ENCODE results near the gene HEG1. TPM values are rescaled to one million over a fixed set of nuclear protein-coding genes. Genes with fewer than 3 reads are reported as not detected.

HEG1 gene
- total RNA-seq, 1 experiment from 2014 or later, result 14.6 TPM

- TF ChIP-seq ZNF423 (CRISPR knock-in tag; IDR thresholded peaks at IDR 0.05) (no peak), GABPB1 (CRISPR knock-in tag; IDR thresholded peaks at IDR 0.05) (no peak), ATF2 (CRISPR knock-in tag; IDR thresholded peaks at IDR 0.05; ENCODE audit: borderline replicate concordance, low read depth) (no peak), MXD4 (CRISPR knock-in tag; IDR thresholded peaks at IDR 0.05; ENCODE audit: borderline replicate concordance) (no peak), ATF6 (CRISPR knock-in tag; IDR thresholded peaks at IDR 0.05) (no peak), HMGA2 (CRISPR knock-in tag; IDR thresholded peaks at IDR 0.05) (no peak), MAX (CRISPR knock-in tag; IDR thresholded peaks at IDR 0.05) (no peak), ZNF396 (CRISPR knock-in tag; IDR thresholded peaks at IDR 0.05; ENCODE audit: borderline replicate concordance) (no peak), ZBTB21 (CRISPR knock-in tag; IDR thresholded peaks at IDR 0.05; ENCODE audit: borderline replicate concordance) (no peak), IRF2 (CRISPR knock-in tag; IDR thresholded peaks at IDR 0.05; ENCODE audit: borderline replicate concordance, low read depth) (no peak), ZNF232 (CRISPR knock-in tag; IDR thresholded peaks at IDR 0.05) (no peak), STAT6 (CRISPR knock-in tag; conservative IDR thresholded peaks at IDR 0.05; ENCODE audit: low read depth) (no peak)
- Mint-ChIP-seq H3K27ac (no peak overlapping the region), H3K9me3 (peaks cover 7% of the 10 kb centered on the region), H3K4me3 (no peak overlapping the region), H3K27me3 (ENCODE audit: low read depth) (no peaks in the 10 kb centered on the region), H3K36me3 (no peaks in the 10 kb centered on the region), H3K4me1 (no peaks in the 10 kb centered on the region)
- DNase-seq (ENCODE audit: low spot score) (no peak), ATAC-seq (no peak)
- CTCF ChIA-PET, result interaction anchor here (0.6 to 1.1 kb wide), 3 partner anchors 174 to 1211 kb away, joined by 3 to 4 read pairs (median 3); no protein-coding TSS in a partner anchor
- POLR2A ChIA-PET, result no interaction called here
Observed at GRCh38 chr3:124935264-124935663, 120.5 kb downstream of the HEG1 start.

- no peaks in the 10 kb centered on the region for H3K27me3 Mint-ChIP-seq (ENCODE audit: low read depth)
- TF ChIP-seq GRHL2 (CRISPR knock-in tag; IDR thresholded peaks at IDR 0.05; ENCODE audit: insufficient replicate concordance, severe bottlenecking) (no peak), SP1 (CRISPR knock-in tag; conservative IDR thresholded peaks at IDR 0.05) (no peak), CDX4 (CRISPR knock-in tag; IDR thresholded peaks at IDR 0.05; ENCODE audit: borderline replicate concordance) (no peak), USF2 (CRISPR knock-in tag; IDR thresholded peaks at IDR 0.05) (no peak), ZNF121 (CRISPR knock-in tag; IDR thresholded peaks at IDR 0.05) (no peak), NFATC4 (CRISPR knock-in tag; IDR thresholded peaks at IDR 0.05) (no peak), SMAD4 (CRISPR knock-in tag; IDR thresholded peaks at IDR 0.05) (no peak), CBFB (CRISPR knock-in tag; IDR thresholded peaks at IDR 0.05; ENCODE audit: low read depth) (no peak), RORB (CRISPR knock-in tag; IDR thresholded peaks at IDR 0.05) (no peak), AFF4 (CRISPR knock-in tag; IDR thresholded peaks at IDR 0.05; ENCODE audit: borderline replicate concordance) (no peak), ZNF317 (CRISPR knock-in tag; IDR thresholded peaks at IDR 0.05; ENCODE audit: borderline replicate concordance, low read depth) (no peak), CREB1 (CRISPR knock-in tag; IDR thresholded peaks at IDR 0.05) (no peak), CREM (CRISPR knock-in tag; IDR thresholded peaks at IDR 0.05) (no peak)
- POLR2A ChIA-PET, result no interaction called here
- CTCF ChIA-PET, result interaction anchor here (1.0 to 1.1 kb wide), 2 partner anchors 174 to 220 kb away, joined by 3 read pairs; no protein-coding TSS in a partner anchor
- no peaks in the 10 kb centered on the region for H3K36me3 Mint-ChIP-seq
- peaks cover 3% of the 10 kb centered on the region for H3K9me3 Mint-ChIP-seq
- ATAC-seq (no peak), DNase-seq (ENCODE audit: low spot score) (no peak)
- H3K4me1 Mint-ChIP-seq, result no peaks in the 10 kb centered on the region
- H3K27ac Mint-ChIP-seq, result no peak within 1 kb of the TSS
- H3K4me3 Mint-ChIP-seq, result no peak within 1 kb of the TSS
Observed at GRCh38 chr3:124934577-124934976, 121.2 kb downstream of the HEG1 start, which contains the start of gene MUC13. Gene MUC13, minus strand, starts transcription at chr3:124934751. Its CDS starts 39 bp downstream, at chr3:124934712.
